ENCODE measurements around the gene IDH3B. TPM values are rescaled to one million over a fixed set of nuclear protein-coding genes. Genes with fewer than 3 reads are reported as not detected.

Gene IDH3B
- total and polyA plus RNA-seq, 2 of the 13 experiments (the other 11 are each of a cell fraction or from before 2014, with no cell fraction given): 215 to 254 TPM

- TF ChIP-seq, protein P1, sequence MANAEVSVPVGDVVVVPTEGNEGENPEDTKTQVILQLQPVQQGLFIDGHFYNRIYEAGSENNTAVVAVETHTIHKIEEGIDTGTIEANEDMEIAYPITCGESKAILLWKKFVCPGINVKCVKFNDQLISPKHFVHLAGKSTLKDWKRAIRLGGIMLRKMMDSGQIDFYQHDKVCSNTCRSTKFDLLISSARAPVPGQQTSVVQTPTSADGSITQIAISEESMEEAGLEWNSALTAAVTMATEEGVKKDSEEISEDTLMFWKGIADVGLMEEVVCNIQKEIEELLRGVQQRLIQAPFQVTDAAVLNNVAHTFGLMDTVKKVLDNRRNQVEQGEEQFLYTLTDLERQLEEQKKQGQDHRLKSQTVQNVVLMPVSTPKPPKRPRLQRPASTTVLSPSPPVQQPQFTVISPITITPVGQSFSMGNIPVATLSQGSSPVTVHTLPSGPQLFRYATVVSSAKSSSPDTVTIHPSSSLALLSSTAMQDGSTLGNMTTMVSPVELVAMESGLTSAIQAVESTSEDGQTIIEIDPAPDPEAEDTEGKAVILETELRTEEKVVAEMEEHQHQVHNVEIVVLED (CRISPR knock-in tag; IDR thresholded peaks at IDR 0.05; ENCODE audit: borderline replicate concordance): peak; percentile 71; the same call in 1 of the 2 replicates
- 0 out of 2 replicates have a peak, but pooled peaks have one; percentile 26 for TF ChIP-seq ZNF878 (CRISPR knock-in tag; IDR thresholded peaks at IDR 0.05)
- peak; percentile 89 for TF ChIP-seq MED8 (CRISPR knock-in tag; IDR thresholded peaks at IDR 0.05; ENCODE audit: insufficient replicate concordance)
- TF ChIP-seq MZF1 (CRISPR knock-in tag; IDR thresholded peaks at IDR 0.05; ENCODE audit: borderline replicate concordance): no peak
- peak; percentile 39 for TF ChIP-seq TSC22D2 (CRISPR knock-in tag; IDR thresholded peaks at IDR 0.05; ENCODE audit: borderline replicate concordance)
- TF ChIP-seq ZNF18 (CRISPR knock-in tag; IDR thresholded peaks at IDR 0.05; ENCODE audit: insufficient replicate concordance): peak; percentile 96
- TF ChIP-seq ZFP41 (CRISPR knock-in tag; IDR thresholded peaks at IDR 0.05; ENCODE audit: borderline replicate concordance): peak; percentile 26; the same call in 1 of the 2 replicates
- peak; percentile 94 for TF ChIP-seq ZNF781 (CRISPR knock-in tag; IDR thresholded peaks at IDR 0.05; ENCODE audit: borderline replicate concordance, not compliant biosample characterization)
- TF ChIP-seq ZBTB3 (CRISPR knock-in tag; IDR thresholded peaks at IDR 0.05; ENCODE audit: borderline replicate concordance, low read depth): peak; percentile 94; the same call in 1 of the 2 replicates
- no peak; the same call in 1 of the 2 replicates for TF ChIP-seq FOXM1 (CRISPR knock-in tag; IDR thresholded peaks at IDR 0.05)
- TF ChIP-seq PHF20 (CRISPR knock-in tag; IDR thresholded peaks at IDR 0.05): peak; percentile 79
- peak; percentile 82 for TF ChIP-seq ZMYM4 (CRISPR knock-in tag; IDR thresholded peaks at IDR 0.05)
- TF ChIP-seq, protein P2, sequence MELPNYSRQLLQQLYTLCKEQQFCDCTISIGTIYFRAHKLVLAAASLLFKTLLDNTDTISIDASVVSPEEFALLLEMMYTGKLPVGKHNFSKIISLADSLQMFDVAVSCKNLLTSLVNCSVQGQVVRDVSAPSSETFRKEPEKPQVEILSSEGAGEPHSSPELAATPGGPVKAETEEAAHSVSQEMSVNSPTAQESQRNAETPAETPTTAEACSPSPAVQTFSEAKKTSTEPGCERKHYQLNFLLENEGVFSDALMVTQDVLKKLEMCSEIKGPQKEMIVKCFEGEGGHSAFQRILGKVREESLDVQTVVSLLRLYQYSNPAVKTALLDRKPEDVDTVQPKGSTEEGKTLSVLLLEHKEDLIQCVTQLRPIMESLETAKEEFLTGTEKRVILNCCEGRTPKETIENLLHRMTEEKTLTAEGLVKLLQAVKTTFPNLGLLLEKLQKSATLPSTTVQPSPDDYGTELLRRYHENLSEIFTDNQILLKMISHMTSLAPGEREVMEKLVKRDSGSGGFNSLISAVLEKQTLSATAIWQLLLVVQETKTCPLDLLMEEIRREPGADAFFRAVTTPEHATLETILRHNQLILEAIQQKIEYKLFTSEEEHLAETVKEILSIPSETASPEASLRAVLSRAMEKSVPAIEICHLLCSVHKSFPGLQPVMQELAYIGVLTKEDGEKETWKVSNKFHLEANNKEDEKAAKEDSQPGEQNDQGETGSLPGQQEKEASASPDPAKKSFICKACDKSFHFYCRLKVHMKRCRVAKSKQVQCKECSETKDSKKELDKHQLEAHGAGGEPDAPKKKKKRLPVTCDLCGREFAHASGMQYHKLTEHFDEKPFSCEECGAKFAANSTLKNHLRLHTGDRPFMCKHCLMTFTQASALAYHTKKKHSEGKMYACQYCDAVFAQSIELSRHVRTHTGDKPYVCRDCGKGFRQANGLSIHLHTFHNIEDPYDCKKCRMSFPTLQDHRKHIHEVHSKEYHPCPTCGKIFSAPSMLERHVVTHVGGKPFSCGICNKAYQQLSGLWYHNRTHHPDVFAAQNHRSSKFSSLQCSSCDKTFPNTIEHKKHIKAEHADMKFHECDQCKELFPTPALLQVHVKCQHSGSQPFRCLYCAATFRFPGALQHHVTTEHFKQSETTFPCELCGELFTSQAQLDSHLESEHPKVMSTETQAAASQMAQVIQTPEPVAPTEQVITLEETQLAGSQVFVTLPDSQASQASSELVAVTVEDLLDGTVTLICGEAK (IDR thresholded peaks at IDR 0.05): no peak
- TF ChIP-seq, protein P2 (CRISPR knock-in tag; IDR thresholded peaks at IDR 0.05): peak; percentile 77
- TF ChIP-seq ZNF614 (CRISPR knock-in tag; IDR thresholded peaks at IDR 0.05; ENCODE audit: borderline replicate concordance): 0 out of 2 replicates have a peak, but pooled peaks have one; percentile 58
Observed at GRCh38 chr20:2651772-2652723, 12.0 kb downstream of the IDH3B start, which contains the start of gene NOP56 (continued).

Measured in HepG2 (cell line).